Caki2 (cell line): Measurements from ENCODE around the gene TFF1. TPM values are rescaled to one million over a fixed set of nuclear protein-coding genes. Genes with fewer than 3 reads are reported as not detected.

Experiments
- DNase-seq: peaks from one replicate; pipeline ENCODE4 v3.0.0-alpha.2; 2015; ENCODE audit warnings: low read depth
- in situ Hi-C: cut with HindIII; loops from 2 replicates; pipeline ENCODE4 v1.10.0; 2016; ENCODE audit warnings: low sequenced_read_pairs, low pct_unique_long_range_greater_than_20kb, mixed read lengths
- total RNA-seq: library from RNA; depleted of rRNA; stranded (reverse); fragments of >200 nt; shearing (Covaris generic); gene quantifications from 2 replicates; pipeline ENCODE4 v1.2.3, GENCODE V29; 2014; ENCODE audit warnings: low replicate concordance

The TFF1 gene
- total RNA-seq, 1 experiment from 2014 or later = not detected

GRCh38 chr21:42338729-42339715, 27.3 kb downstream of the TFF1 start:
- in situ Hi-C loops = no loop called here
- no peak for DNase-seq

- in situ Hi-C loops = no loop called here
- peak; percentile 90 for DNase-seq
Measured at GRCh38 chr21:42337830-42338728, 28.3 kb downstream of the TFF1 start.

GRCh38 chr21:42337276-42337675, 29.1 kb downstream of the TFF1 start:
- DNase-seq = no peak
- in situ Hi-C loops = no loop called here

DNA sequence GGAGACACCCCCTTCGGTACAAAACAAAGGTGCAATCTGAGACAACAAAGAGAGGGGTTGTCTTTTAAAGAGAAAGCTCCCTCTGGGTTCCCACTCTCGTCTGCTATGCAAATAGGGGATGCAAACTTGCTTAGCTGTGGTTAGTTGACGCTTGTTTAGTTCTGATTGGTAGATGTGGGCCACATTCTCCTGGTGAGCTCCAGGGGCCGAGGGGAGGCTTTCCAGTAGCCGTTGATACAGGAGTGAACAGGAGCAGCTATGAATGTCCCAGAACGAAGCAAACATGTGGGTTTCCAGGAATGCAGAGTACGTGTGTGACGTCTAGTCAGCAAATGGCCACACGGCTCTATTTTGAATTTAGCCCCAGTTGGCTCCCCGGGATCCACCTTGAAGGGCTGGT, 30.3 kb downstream of the TFF1 start:
- DNase-seq = no peak
- in situ Hi-C loops = no loop called here

GRCh38 chr21:42332557-42333317, 33.6 kb downstream of the TFF1 start:
- in situ Hi-C loops = no loop called here
- DNase-seq = no peak

GRCh38 chr21:42331660-42332059, 34.7 kb downstream of the TFF1 start:
- in situ Hi-C loops = no loop called here

DNA sequence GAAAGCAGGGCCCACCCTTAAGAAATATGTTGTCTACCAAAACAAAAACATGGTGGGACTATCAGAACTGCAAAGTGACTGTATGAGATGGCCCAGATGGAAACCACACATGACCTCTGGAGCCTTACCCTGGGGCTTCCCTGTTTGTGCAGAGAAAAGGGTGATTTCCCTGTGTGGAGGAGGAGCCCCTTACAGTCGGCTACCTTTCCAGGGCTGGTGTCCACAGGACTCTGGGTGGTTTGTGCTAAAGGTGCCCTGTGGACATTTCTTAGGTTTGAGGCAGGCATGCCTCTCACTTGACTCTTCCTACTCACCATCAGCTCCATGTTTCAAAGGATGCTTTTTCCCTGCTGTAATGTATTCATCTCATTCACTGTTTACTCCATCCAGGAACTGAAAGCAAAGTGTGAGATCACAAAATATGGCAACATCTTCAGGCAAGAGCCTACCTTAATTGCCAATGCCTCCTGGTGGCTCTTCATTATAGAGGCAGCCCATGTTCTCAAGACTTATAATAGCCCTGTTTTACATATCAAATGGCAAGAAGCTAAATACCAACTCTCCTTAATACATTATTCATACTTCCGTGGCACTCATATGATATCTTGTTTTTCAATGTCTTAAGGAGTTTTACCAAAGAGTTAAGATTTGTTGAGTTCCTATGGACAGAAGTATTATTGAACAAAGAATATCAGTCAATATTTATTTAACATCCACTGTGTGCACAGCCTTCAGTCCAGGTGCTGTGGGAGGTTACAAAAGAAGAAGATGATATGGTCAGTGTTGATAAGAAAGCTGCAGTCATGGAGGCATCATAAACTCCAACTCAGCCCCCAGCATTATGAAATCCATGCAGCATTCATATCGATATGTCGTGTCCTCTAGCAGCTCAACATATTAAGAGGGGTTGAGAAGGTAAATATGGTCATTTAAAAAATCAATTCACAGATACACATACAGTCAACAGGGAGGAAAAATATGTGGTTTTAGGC, 35.7 kb downstream of the TFF1 start:
- in situ Hi-C loops = no loop called here
- no peak for DNase-seq

More at GRCh38 chr21:42331660-42332059, 34.7 kb downstream of the TFF1 start:
- DNase-seq = no peak

DNA sequence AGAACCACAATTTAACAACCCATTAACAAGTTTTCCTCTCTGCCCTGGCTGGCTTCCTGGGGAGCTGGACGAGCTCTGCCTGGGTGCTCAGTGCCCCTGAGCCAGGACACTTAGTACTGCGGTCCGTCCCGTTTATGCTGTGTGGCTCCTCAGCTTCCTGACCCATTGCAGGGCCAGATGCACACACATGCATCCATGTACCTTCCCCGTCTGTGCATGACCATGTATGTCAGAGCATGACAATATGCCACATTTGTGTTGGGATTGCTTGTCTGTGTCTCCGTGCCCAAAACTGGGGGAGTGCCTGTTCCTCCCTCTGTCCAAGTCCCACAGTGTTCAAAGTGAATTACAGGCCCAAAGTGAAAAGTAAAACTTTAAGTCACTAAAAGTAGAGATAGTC, 41.4 kb downstream of the TFF1 start:
- DNase-seq = no peak
- in situ Hi-C loops = no loop called here

DNA sequence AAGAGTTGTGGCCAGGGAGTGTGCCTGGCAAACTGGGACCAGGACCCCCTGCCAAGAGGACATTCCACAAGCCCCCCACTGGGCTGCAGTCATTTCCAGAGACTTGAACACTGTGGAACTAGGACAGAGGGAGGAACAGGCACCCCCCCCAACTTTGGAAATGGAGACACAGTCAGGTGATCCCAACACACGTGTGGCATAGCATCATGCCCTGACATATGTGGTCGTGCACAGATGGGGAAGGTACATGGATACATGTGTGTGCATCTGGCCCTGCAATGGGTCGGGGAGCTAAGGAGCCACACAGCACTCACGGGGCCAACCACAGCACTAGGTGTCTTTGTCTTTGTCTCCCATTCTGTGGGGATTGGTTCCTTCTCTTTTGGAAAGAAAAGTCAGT, 44.5 kb downstream of the TFF1 start:
- in situ Hi-C loops = no loop called here
- DNase-seq = no peak

- in situ Hi-C loops = no loop called here
- no peak for DNase-seq
Measured at GRCh38 chr21:42321231-42321630, 45.1 kb downstream of the TFF1 start.

DNA sequence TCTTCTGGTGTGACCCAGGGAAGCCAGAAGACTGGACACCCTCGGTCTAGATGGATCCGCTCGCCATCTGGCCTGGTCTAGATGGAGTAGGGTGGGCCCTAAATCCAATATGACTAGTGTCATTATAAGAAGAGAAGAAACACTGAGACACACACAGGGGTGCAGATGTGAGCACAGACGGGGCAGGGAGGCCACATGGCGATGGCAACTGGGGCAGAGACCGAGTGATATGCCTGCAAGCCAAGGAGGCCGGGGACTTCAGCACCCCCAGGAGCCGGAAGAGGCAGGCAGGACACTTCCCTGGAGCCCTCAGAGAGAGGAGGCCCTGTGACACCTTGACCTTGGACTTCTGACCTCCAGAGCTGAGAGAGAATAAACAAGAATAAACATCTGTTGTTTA, 45.5 kb downstream of the TFF1 start:
- in situ Hi-C loops = no loop called here

DNA sequence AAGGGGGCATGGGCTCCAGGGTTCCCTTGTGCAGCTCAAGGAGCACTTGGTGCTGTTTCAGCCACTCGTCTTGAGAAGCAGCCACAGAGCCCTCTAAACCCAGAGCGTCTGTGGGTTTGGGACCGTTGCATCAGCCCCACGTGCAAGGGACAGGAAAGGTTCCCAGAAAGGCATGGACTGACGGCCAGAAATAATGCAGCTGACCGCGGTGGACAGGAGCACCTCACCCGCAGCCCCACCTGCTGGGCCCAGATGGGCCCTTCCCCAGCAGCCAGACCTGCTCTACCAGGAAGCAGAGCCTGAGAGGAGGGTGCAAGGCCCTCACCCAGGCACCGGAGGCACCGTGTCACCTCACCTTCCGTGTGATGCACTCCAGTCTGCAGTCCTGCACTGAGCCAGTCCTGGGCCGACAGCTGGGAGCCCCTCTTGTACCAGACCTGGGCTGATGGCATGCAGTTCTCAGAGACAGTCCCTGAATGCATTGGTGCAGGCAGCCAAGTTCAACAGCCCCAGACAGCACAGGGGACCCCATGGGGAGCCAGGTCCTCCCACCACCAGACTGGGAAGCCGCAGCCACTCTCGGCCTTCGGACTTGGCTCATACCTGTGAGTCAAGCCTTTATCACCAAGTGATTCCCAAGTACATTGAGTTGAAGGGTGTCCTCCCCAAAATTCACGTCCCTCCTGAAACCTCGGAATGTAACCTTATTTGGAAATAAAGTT, 46.3 kb downstream of the TFF1 start:
- no peak for DNase-seq
- in situ Hi-C loops = no loop called here

More for the DNA sequence above, 45.5 kb downstream of the TFF1 start:
- DNase-seq = no peak

GRCh38 chr21:42319376-42319775, 47.0 kb downstream of the TFF1 start:
- in situ Hi-C loops = no loop called here
- no peak for DNase-seq

- no peak for DNase-seq
- in situ Hi-C loops = no loop called here
Measured at GRCh38 chr21:42317826-42318746, 48.2 kb downstream of the TFF1 start.

GRCh38 chr21:42317341-42317741, 49.0 kb downstream of the TFF1 start:
- in situ Hi-C loops = no loop called here
- no peak for DNase-seq

DNA sequence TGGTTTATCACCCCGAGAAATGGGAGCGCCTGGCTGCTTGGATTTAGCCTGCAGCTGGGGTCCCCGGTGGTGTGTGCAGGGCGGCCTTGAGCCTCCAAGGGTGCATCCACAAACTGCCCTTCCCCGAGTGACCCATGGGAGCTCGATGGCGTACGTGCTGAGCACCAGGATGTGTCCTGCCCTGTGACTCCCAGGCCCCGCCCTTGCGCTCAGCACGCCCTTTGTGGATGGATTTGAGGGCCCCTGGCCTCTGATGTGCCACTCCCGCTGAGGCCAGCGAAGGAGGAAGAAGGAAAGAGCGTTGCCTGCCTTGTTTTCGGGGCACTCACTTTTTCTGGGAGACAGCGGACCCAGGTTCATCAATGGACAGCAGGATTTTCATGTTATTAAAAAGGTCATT, 49.4 kb downstream of the TFF1 start:
- DNase-seq = no peak
- in situ Hi-C loops = no loop called here
